CD4-positive, alpha-beta T cell treated with Interleukin-17A for 1 hour (primary cell): Measurements from ENCODE around the gene SLC37A3.
"Not testable (repeated sequence)": the region's sequence is repeated elsewhere in the genome, so short reads cannot be mapped to it uniquely, and the experiment has no call there.

Source experiments
- DNase-seq: peaks from one replicate; pipeline ENCODE4 v3.0.0-alpha.2; 2020

The SLC37A3 gene

GRCh38 chr7:140397784-140398750 is at the start of gene SLC37A3:
Gene SLC37A3, minus strand, starts transcription at chr7:140398530. Its CDS starts 16,004 bp downstream, at chr7:140382526.
- DNase-seq: peak; percentile 84

- DNase-seq: no peak
Measured at GRCh38 chr7:140447841-140448240, 49.5 kb upstream of the SLC37A3 start.

- DNase-seq: no peak
Measured at GRCh38 chr7:140446467-140446866, 48.1 kb upstream of the SLC37A3 start.

GRCh38 chr7:140441519-140441918 is 43.2 kb upstream of the SLC37A3 start:
- no peak for DNase-seq

- DNase-seq: no peak
Measured at GRCh38 chr7:140440593-140440992, 42.3 kb upstream of the SLC37A3 start.

GRCh38 chr7:140439359-140439758 is 41.0 kb upstream of the SLC37A3 start:
- DNase-seq: no peak

GRCh38 chr7:140435252-140435895 is 37.0 kb upstream of the SLC37A3 start:
- no peak for DNase-seq

GRCh38 chr7:140433396-140433795 is 35.1 kb upstream of the SLC37A3 start:
- no peak for DNase-seq

- DNase-seq: no peak
Measured at GRCh38 chr7:140426130-140426529, 27.8 kb upstream of the SLC37A3 start.

- DNase-seq: no peak
Measured at GRCh38 chr7:140425718-140426117, 27.4 kb upstream of the SLC37A3 start.

- DNase-seq: no peak
Measured at GRCh38 chr7:140423501-140423900, 25.2 kb upstream of the SLC37A3 start.

GRCh38 chr7:140421521-140421920 is 23.2 kb upstream of the SLC37A3 start:
- DNase-seq: no peak

- DNase-seq: no peak
Measured at GRCh38 chr7:140418653-140419052, 20.3 kb upstream of the SLC37A3 start.

- DNase-seq: not testable (repeated sequence)
Measured at GRCh38 chr7:140418156-140418472, 19.8 kb upstream of the SLC37A3 start.

- no peak for DNase-seq
Measured at GRCh38 chr7:140417456-140418155, 19.3 kb upstream of the SLC37A3 start.

GRCh38 chr7:140416560-140416959 is 18.2 kb upstream of the SLC37A3 start:
- DNase-seq: no peak

- not testable (repeated sequence) for DNase-seq
Measured at GRCh38 chr7:140415816-140416215, 17.5 kb upstream of the SLC37A3 start.

GRCh38 chr7:140415361-140415760 is 17.0 kb upstream of the SLC37A3 start:
- DNase-seq: no peak

- no peak for DNase-seq
Measured at GRCh38 chr7:140404565-140405065, 6.3 kb upstream of the SLC37A3 start.

- peak; percentile 71 for DNase-seq
Measured at GRCh38 chr7:140403878-140404564, 5.7 kb upstream of the SLC37A3 start, which contains the start of gene RAB19. Gene RAB19, plus strand, starts transcription at chr7:140404058. Its CDS starts 3,589 bp downstream, at chr7:140407647.

- no peak for DNase-seq
Measured at GRCh38 chr7:140402178-140402835, 4.0 kb upstream of the SLC37A3 start.

GRCh38 chr7:140400381-140400780 is 2.1 kb upstream of the SLC37A3 start:
- DNase-seq: no peak
